ENCODE data around the gene ALDH1A1.

GRCh38 chr9:72855890-72856523 lies 96.8 kb downstream of the ALDH1A1 start:
- TF ChIP-seq EZH2 (IDR thresholded peaks at IDR 0.05; ENCODE audit: insufficient read depth, poor library complexity, severe bottlenecking) (no peak), EZH2phosphoT487 (IDR thresholded peaks at IDR 0.05; ENCODE audit: insufficient read depth, low read depth) (no peak)

All from GM23248 (cell line).